Muscle of arm (tissue), 14 donors: ENCODE results near the gene ATF2. TPM values are rescaled to one million over a fixed set of nuclear protein-coding genes. Genes with fewer than 3 reads are reported as not detected.

Experiments
- DNase-seq: peaks from one replicate; pipeline ENCODE4 v3.0.0-alpha.2; 2013
- long read RNA-seq, 11 donors: transcript quantifications; one replicate each; lab custom pipeline, GENCODE V29; 2026
- polyA plus RNA-seq, 12 donors: library from polyadenylated mRNA; unstranded; fragments of 120-200 nt; gene quantifications; one replicate each; pipeline ENCODE4 v1.2.1, GENCODE V29; 2013; ENCODE audit not compliant: insufficient read length in 12 of 12

The ATF2 gene
- polyA plus RNA-seq: 10 to 100 TPM in 11 of 12 donors, not detected in 1; 31.9 to 51.3 (median 37.2) TPM
- long read RNA-seq, donor 1, full-length matches to known transcripts: 3 of 3 reads
- long read RNA-seq, donor 1, partial matches to known transcripts: 0 of 3 reads
- long read RNA-seq, donor 1, other reads (novel, unspliced or antisense): 0 of 3 reads
- long read RNA-seq, donor 2, full-length matches to known transcripts: 5 of 5 reads
- long read RNA-seq, donor 2, partial matches to known transcripts: 0 of 5 reads
- long read RNA-seq, donor 2, other reads (novel, unspliced or antisense): 0 of 5 reads
- long read RNA-seq, donor 3, full-length matches to known transcripts: 5 of 5 reads
- long read RNA-seq, donor 3, partial matches to known transcripts: 0 of 5 reads
- long read RNA-seq, donor 3, other reads (novel, unspliced or antisense): 0 of 5 reads
- long read RNA-seq, donor 4: 0 reads
- long read RNA-seq, donor 5, full-length matches to known transcripts: 2 of 2 reads
- long read RNA-seq, donor 5, partial matches to known transcripts: 0 of 2 reads
- long read RNA-seq, donor 5, other reads (novel, unspliced or antisense): 0 of 2 reads
- long read RNA-seq, donor 6, full-length matches to known transcripts: 3 of 3 reads
- long read RNA-seq, donor 6, partial matches to known transcripts: 0 of 3 reads
- long read RNA-seq, donor 6, other reads (novel, unspliced or antisense): 0 of 3 reads
- long read RNA-seq, donor 7: 0 reads
- long read RNA-seq, donor 8, full-length matches to known transcripts: 4 of 4 reads
- long read RNA-seq, donor 8, partial matches to known transcripts: 0 of 4 reads
- long read RNA-seq, donor 8, other reads (novel, unspliced or antisense): 0 of 4 reads
- long read RNA-seq, donor 9, full-length matches to known transcripts: 3 of 3 reads
- long read RNA-seq, donor 9, partial matches to known transcripts: 0 of 3 reads
- long read RNA-seq, donor 9, other reads (novel, unspliced or antisense): 0 of 3 reads
- long read RNA-seq, donor 10, full-length matches to known transcripts: 8 of 8 reads
- long read RNA-seq, donor 10, partial matches to known transcripts: 0 of 8 reads
- long read RNA-seq, donor 10, other reads (novel, unspliced or antisense): 0 of 8 reads
- long read RNA-seq, donor 11, full-length matches to known transcripts: 6 of 6 reads
- long read RNA-seq, donor 11, partial matches to known transcripts: 0 of 6 reads
- long read RNA-seq, donor 11, other reads (novel, unspliced or antisense): 0 of 6 reads

GRCh38 chr2:175167792-175168563 lies at the start of gene ATF2:
Gene ATF2, minus strand, starts transcription at chr2:175168203. Its CDS starts 31,760 bp downstream, at chr2:175136443.
- peak; percentile 98 for DNase-seq

- DNase-seq: peak; percentile 10
Measured at GRCh38 chr2:175207741-175208438, 39.9 kb upstream of the ATF2 start.

- no peak for DNase-seq
Measured at GRCh38 chr2:175206866-175207265, 38.9 kb upstream of the ATF2 start.

GRCh38 chr2:175205523-175205922 lies 37.5 kb upstream of the ATF2 start:
- no peak for DNase-seq

GRCh38 chr2:175203621-175204496 lies 35.9 kb upstream of the ATF2 start:
- peak; percentile 13 for DNase-seq

GRCh38 chr2:175195012-175195411 lies 27.0 kb upstream of the ATF2 start:
- DNase-seq: no peak

- DNase-seq: no peak
Measured at GRCh38 chr2:175188761-175189160, 20.8 kb upstream of the ATF2 start.

GRCh38 chr2:175187378-175187777 lies 19.4 kb upstream of the ATF2 start:
- no peak for DNase-seq

- DNase-seq: no peak
Measured at GRCh38 chr2:175183674-175184073, 15.7 kb upstream of the ATF2 start.

GRCh38 chr2:175181877-175182308 lies 13.9 kb upstream of the ATF2 start:
- no peak for DNase-seq

GRCh38 chr2:175181104-175181876 lies 13.3 kb upstream of the ATF2 start, which contains the start of gene ATP5MC3:
Gene ATP5MC3, minus strand, starts transcription at chr2:175181710. Its CDS starts 317 bp downstream, at chr2:175181393.
- DNase-seq: peak; percentile 94

GRCh38 chr2:175180701-175181103 lies 12.7 kb upstream of the ATF2 start:
- DNase-seq: peak; percentile 56

- no peak for DNase-seq
Measured at GRCh38 chr2:175176624-175177023, 8.6 kb upstream of the ATF2 start.

- DNase-seq: no peak
Measured at GRCh38 chr2:175175896-175176295, 7.9 kb upstream of the ATF2 start.

GRCh38 chr2:175175320-175175719 lies 7.3 kb upstream of the ATF2 start:
- DNase-seq: no peak

GRCh38 chr2:175170659-175171304 lies 2.8 kb upstream of the ATF2 start:
- DNase-seq: no peak

GRCh38 chr2:175169191-175169590 lies 1.2 kb upstream of the ATF2 start:
- DNase-seq: no peak

GRCh38 chr2:175168564-175168945 lies 552 bp upstream of the ATF2 start:
- no peak for DNase-seq
